ENCODE results near the gene KLHL29. TPM values are rescaled to one million over a fixed set of nuclear protein-coding genes. Genes with fewer than 3 reads are reported as not detected.

Gene KLHL29
- total RNA-seq, 1 experiment from 2014 or later: 12.2 TPM

- Histone ChIP-seq H3K36me3 (ENCODE audit: insufficient read depth, low read length, poor library complexity, severe bottlenecking) (peaks cover 4% of the 10 kb centered on the region), H3K27ac (ENCODE audit: low read depth, low read length, poor library complexity, severe bottlenecking) (no peak overlapping the region), H3K27me3 (replicated peaks; ENCODE audit: insufficient read depth, low read depth, low read length, poor library complexity) (no peaks in the 10 kb centered on the region), H3K9me3 (ENCODE audit: low read depth, low read length, poor library complexity, severe bottlenecking) (no peaks in the 10 kb centered on the region), H3K4me3 (ENCODE audit: low read depth, low read length, poor library complexity, severe bottlenecking) (no peak overlapping the region), H3K4me1 (ENCODE audit: insufficient read depth, low read length, poor library complexity, severe bottlenecking) (peaks cover 9% of the 10 kb centered on the region)
- DNase-seq (ENCODE audit: low spot score): no peak
- BruUV-seq (replicated peaks): no TSS peak
- TF ChIP-seq EZH2 (IDR thresholded peaks at IDR 0.05; ENCODE audit: borderline replicate concordance, low read depth, low read length, poor library complexity, severe bottlenecking): no peak
- no peak for TF ChIP-seq CTCF (conservative IDR thresholded peaks at IDR 0.05; ENCODE audit: low read depth, low read length)
- CTCF ChIA-PET: no interaction called here
- POLR2A ChIA-PET (ENCODE audit: low non-redundant PET): no interaction called here
- intact Hi-C loops (cut with micrococcal nuclease; ENCODE audit: unreplicated experiment): no loop called here
These were observed 255.7 kb downstream of the KLHL29 start for GRCh38 chr2:23640711-23641110.

- intact Hi-C loops (cut with micrococcal nuclease; ENCODE audit: unreplicated experiment): no loop called here
- Histone ChIP-seq H3K4me3 (ENCODE audit: low read depth, low read length, poor library complexity, severe bottlenecking) (no peak overlapping the region), H3K27ac (ENCODE audit: low read depth, low read length, poor library complexity, severe bottlenecking) (no peak overlapping the region), H3K4me1 (ENCODE audit: insufficient read depth, low read length, poor library complexity, severe bottlenecking) (peaks cover 6% of the 10 kb centered on the region), H3K36me3 (ENCODE audit: insufficient read depth, low read length, poor library complexity, severe bottlenecking) (peaks cover 4% of the 10 kb centered on the region), H3K27me3 (replicated peaks; ENCODE audit: insufficient read depth, low read depth, low read length, poor library complexity) (no peaks in the 10 kb centered on the region), H3K9me3 (ENCODE audit: low read depth, low read length, poor library complexity, severe bottlenecking) (no peaks in the 10 kb centered on the region)
- no peak for DNase-seq (ENCODE audit: low spot score)
- ChIA-PET POLR2A (ENCODE audit: low non-redundant PET) (no interaction called here), CTCF (interaction anchor here (0.6 kb wide), 1 partner anchor 73 kb away, joined by 3 read pairs; no protein-coding TSS in a partner anchor)
- no peak for TF ChIP-seq EZH2 (IDR thresholded peaks at IDR 0.05; ENCODE audit: borderline replicate concordance, low read depth, low read length, poor library complexity, severe bottlenecking)
- no peak for TF ChIP-seq CTCF (conservative IDR thresholded peaks at IDR 0.05; ENCODE audit: low read depth, low read length)
- BruUV-seq (replicated peaks): no TSS peak
These were observed 257.5 kb downstream of the KLHL29 start for GRCh38 chr2:23642516-23642915.

- Histone ChIP-seq H3K36me3 (ENCODE audit: insufficient read depth, low read length, poor library complexity, severe bottlenecking) (peaks cover 4% of the 10 kb centered on the region), H3K4me1 (ENCODE audit: insufficient read depth, low read length, poor library complexity, severe bottlenecking) (peaks cover 6% of the 10 kb centered on the region), H3K27me3 (replicated peaks; ENCODE audit: insufficient read depth, low read depth, low read length, poor library complexity) (no peaks in the 10 kb centered on the region), H3K9me3 (ENCODE audit: low read depth, low read length, poor library complexity, severe bottlenecking) (no peaks in the 10 kb centered on the region), H3K27ac (ENCODE audit: low read depth, low read length, poor library complexity, severe bottlenecking) (no peak overlapping the region), H3K4me3 (ENCODE audit: low read depth, low read length, poor library complexity, severe bottlenecking) (no peak overlapping the region)
- CTCF ChIA-PET: interaction anchor here (0.6 kb wide), 1 partner anchor 686 kb away, joined by 3 read pairs; no protein-coding TSS in a partner anchor
- intact Hi-C loops (cut with micrococcal nuclease; ENCODE audit: unreplicated experiment): no loop called here
- TF ChIP-seq CTCF (conservative IDR thresholded peaks at IDR 0.05; ENCODE audit: low read depth, low read length): no peak
- TF ChIP-seq EZH2 (IDR thresholded peaks at IDR 0.05; ENCODE audit: borderline replicate concordance, low read depth, low read length, poor library complexity, severe bottlenecking): no peak
- POLR2A ChIA-PET (ENCODE audit: low non-redundant PET): no interaction called here
- no TSS peak for BruUV-seq (replicated peaks)
- DNase-seq (ENCODE audit: low spot score): no peak
These were observed 260.3 kb downstream of the KLHL29 start for GRCh38 chr2:23645230-23645808.
